ENCODE measurements around the gene PAQR4. TPM values are rescaled to one million over a fixed set of nuclear protein-coding genes. Genes with fewer than 3 reads are reported as not detected.

The PAQR4 gene
- total and polyA plus RNA-seq, 2 donors (not counting 1 experiment from before 2014, with no cell fraction given), result 1.5 to 3.0 TPM

- Histone ChIP-seq H3K36me3 (ENCODE audit: control insufficient read depth, insufficient read depth, low read length) (no peaks in the 10 kb centered on the region), H3K4me1 (ENCODE audit: control insufficient read depth, extremely low read depth, insufficient read depth, low read length) (peaks cover 2% of the 10 kb centered on the region), H3K79me2 (ENCODE audit: control insufficient read depth, insufficient read depth, low read length) (no peaks in the 10 kb centered on the region), H2AFZ (ENCODE audit: low read length) (no peak overlapping the region), H4K20me1 (ENCODE audit: control insufficient read depth, extremely low read depth, insufficient read depth, low read length) (no peaks in the 10 kb centered on the region), H3K27me3 (ENCODE audit: control insufficient read depth, insufficient read depth, low read length) (peaks cover 28% of the 10 kb centered on the region), H3K4me3 (replicated peaks in 1 of 4; ENCODE audit: control extremely low read depth in 1 of 4, insufficient read depth in 1 of 4, low read depth in 3 of 4, low read length in 4 of 4) (no peak overlapping the region), H3K9ac (ENCODE audit: insufficient read depth, low read length) (no peak overlapping the region), H3K27ac (ENCODE audit: insufficient read depth, low read length) (no peak overlapping the region), H3K9me3 (ENCODE audit: control insufficient read depth, insufficient read depth, low read depth, low read length) (no peaks in the 10 kb centered on the region), H3K4me2 (ENCODE audit: extremely low read depth, insufficient read depth, low read length) (no peak overlapping the region)
- TF ChIP-seq, protein P1, sequence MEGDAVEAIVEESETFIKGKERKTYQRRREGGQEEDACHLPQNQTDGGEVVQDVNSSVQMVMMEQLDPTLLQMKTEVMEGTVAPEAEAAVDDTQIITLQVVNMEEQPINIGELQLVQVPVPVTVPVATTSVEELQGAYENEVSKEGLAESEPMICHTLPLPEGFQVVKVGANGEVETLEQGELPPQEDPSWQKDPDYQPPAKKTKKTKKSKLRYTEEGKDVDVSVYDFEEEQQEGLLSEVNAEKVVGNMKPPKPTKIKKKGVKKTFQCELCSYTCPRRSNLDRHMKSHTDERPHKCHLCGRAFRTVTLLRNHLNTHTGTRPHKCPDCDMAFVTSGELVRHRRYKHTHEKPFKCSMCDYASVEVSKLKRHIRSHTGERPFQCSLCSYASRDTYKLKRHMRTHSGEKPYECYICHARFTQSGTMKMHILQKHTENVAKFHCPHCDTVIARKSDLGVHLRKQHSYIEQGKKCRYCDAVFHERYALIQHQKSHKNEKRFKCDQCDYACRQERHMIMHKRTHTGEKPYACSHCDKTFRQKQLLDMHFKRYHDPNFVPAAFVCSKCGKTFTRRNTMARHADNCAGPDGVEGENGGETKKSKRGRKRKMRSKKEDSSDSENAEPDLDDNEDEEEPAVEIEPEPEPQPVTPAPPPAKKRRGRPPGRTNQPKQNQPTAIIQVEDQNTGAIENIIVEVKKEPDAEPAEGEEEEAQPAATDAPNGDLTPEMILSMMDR (conservative IDR thresholded peaks at IDR 0.05 in 1 of 2, IDR thresholded peaks at IDR 0.05 in 1 of 2; ENCODE audit: low read depth in 1 of 2, low read length in 2 of 2), result no peak
- no peak for TF ChIP-seq EZH2 (IDR thresholded peaks at IDR 0.05; ENCODE audit: low read length, missing control alignments)
- no peak for DNase-seq (ENCODE audit: low read depth in 2 of 2)
Observed at GRCh38 chr16:2960183-2961010, 8.8 kb upstream of the PAQR4 start.

DNA sequence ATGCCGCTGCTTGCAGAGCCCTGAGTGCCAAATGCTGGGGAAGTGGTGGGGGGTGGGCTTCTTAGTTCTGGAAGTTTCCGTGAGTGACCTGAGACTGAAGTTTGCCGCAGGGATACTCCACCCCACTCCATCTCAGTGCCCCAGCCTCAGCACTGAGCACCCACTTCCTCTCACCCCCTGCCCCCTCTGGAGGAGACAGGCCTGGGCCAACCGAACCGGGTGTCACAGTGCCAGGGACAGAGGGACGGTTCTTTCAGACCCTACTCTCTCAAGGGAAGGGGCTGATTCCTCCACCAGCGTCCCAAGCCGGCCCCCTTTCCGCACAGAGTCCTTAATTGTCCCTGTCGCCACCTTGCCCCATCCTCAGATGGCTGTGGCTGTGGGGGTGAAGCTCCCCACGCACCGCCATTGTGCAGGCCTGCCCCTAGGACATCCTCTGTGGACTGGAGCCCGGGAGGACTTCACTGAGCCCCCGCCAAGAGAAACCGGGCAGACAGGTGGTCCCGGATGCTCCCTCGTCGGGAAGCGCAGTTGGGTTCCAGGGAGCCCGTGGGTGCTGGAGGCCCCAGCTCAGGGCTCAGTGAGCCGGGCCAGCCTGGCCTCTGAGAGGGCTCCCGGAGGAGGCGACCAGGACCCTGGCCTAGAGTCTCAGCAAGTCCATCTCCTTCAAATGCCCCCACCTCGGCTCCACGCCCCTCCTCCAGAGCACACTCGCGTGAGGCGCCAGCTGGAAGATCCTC, 6.6 kb upstream of the PAQR4 start:
- Histone ChIP-seq H3K9ac (ENCODE audit: insufficient read depth, low read length) (no peak overlapping the region), H3K36me3 (ENCODE audit: control insufficient read depth, insufficient read depth, low read length) (no peaks in the 10 kb centered on the region), H3K27me3 (ENCODE audit: control insufficient read depth, insufficient read depth, low read length) (peaks cover 45% of the 10 kb centered on the region), H3K4me3 (replicated peaks in 1 of 4; ENCODE audit: control extremely low read depth in 1 of 4, insufficient read depth in 1 of 4, low read depth in 3 of 4, low read length in 4 of 4) (no peak overlapping the region), H3K4me1 (ENCODE audit: control insufficient read depth, extremely low read depth, insufficient read depth, low read length) (peaks cover 2% of the 10 kb centered on the region), H3K4me2 (ENCODE audit: extremely low read depth, insufficient read depth, low read length) (no peak overlapping the region), H2AFZ (ENCODE audit: low read length) (no peak overlapping the region), H3K27ac (ENCODE audit: insufficient read depth, low read length) (no peak overlapping the region), H3K79me2 (ENCODE audit: control insufficient read depth, insufficient read depth, low read length) (no peaks in the 10 kb centered on the region), H4K20me1 (ENCODE audit: control insufficient read depth, extremely low read depth, insufficient read depth, low read length) (no peaks in the 10 kb centered on the region), H3K9me3 (ENCODE audit: control insufficient read depth, insufficient read depth, low read depth, low read length) (no peaks in the 10 kb centered on the region)
- no peak for DNase-seq (ENCODE audit: low read depth in 2 of 2)
- TF ChIP-seq, protein P1 (conservative IDR thresholded peaks at IDR 0.05 in 1 of 2, IDR thresholded peaks at IDR 0.05 in 1 of 2; ENCODE audit: low read depth in 1 of 2, low read length in 2 of 2), result no peak
- TF ChIP-seq EZH2 (IDR thresholded peaks at IDR 0.05; ENCODE audit: low read length, missing control alignments), result peak; percentile 86

- Histone ChIP-seq H3K4me2 (ENCODE audit: extremely low read depth, insufficient read depth, low read length) (no peak overlapping the region), H3K36me3 (ENCODE audit: control insufficient read depth, insufficient read depth, low read length) (no peaks in the 10 kb centered on the region), H2AFZ (ENCODE audit: low read length) (no peak overlapping the region), H3K9me3 (ENCODE audit: control insufficient read depth, insufficient read depth, low read depth, low read length) (no peaks in the 10 kb centered on the region), H3K4me1 (ENCODE audit: control insufficient read depth, extremely low read depth, insufficient read depth, low read length) (peaks cover 2% of the 10 kb centered on the region), H3K27me3 (ENCODE audit: control insufficient read depth, insufficient read depth, low read length) (peaks cover 51% of the 10 kb centered on the region), H3K79me2 (ENCODE audit: control insufficient read depth, insufficient read depth, low read length) (no peaks in the 10 kb centered on the region), H3K27ac (ENCODE audit: insufficient read depth, low read length) (no peak overlapping the region), H4K20me1 (ENCODE audit: control insufficient read depth, extremely low read depth, insufficient read depth, low read length) (no peaks in the 10 kb centered on the region), H3K9ac (ENCODE audit: insufficient read depth, low read length) (no peak overlapping the region), H3K4me3 (replicated peaks in 1 of 4; ENCODE audit: control extremely low read depth in 1 of 4, insufficient read depth in 1 of 4, low read depth in 3 of 4, low read length in 4 of 4) (peak overlapping the region in 1 of 4 experiments; percentile 34)
- TF ChIP-seq, protein P1 (conservative IDR thresholded peaks at IDR 0.05 in 1 of 2, IDR thresholded peaks at IDR 0.05 in 1 of 2; ENCODE audit: low read depth in 1 of 2, low read length in 2 of 2), result no peak
- TF ChIP-seq EZH2 (IDR thresholded peaks at IDR 0.05; ENCODE audit: low read length, missing control alignments), result no peak
- no peak for DNase-seq (ENCODE audit: low read depth in 2 of 2)
Observed at GRCh38 chr16:2963074-2963722, 6.0 kb upstream of the PAQR4 start.
